Activated gamma-delta T cell (primary cell): ENCODE data around the gene ALKBH8.
A peak's percentile ranks its signal among the peaks of the same experiment; 100 is the strongest.
"Not testable (repeated sequence)": the region's sequence is repeated elsewhere in the genome, so short reads cannot be mapped to it uniquely, and the experiment has no call there.

ENCODE experiments used
- DNase-seq: peaks from one replicate; lab custom pipeline; 2025; lab: John Stamatoyannopoulos, UW

Gene ALKBH8

DNA sequence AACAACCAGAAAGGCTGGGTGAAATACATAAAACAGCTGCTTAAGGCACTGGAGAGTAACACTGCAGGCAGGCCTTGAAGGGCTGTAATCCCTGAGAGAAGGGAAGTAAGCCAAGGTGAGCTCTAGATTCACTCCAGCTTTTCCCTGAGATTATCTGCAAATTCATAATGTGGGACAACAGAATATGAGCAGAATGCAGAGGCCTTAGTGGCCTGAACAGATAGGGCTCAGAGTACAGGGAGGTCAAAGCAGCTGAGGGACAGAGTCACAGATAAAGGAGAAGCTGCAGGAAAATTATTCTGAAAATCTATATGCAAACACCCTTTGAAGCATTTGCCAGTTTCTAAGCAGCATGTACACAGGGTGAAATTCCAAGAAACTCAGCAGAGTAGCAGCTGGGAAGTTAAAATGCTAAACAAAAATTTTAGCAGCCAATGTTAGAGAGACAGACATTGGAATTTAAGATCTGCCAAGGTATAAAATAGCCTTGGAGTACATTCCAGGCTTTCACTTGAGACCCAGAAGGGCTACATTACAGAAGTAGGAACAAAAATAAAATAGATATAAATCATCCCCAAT, 59.8 kb downstream of the ALKBH8 start:
- DNase-seq: no peak

DNA sequence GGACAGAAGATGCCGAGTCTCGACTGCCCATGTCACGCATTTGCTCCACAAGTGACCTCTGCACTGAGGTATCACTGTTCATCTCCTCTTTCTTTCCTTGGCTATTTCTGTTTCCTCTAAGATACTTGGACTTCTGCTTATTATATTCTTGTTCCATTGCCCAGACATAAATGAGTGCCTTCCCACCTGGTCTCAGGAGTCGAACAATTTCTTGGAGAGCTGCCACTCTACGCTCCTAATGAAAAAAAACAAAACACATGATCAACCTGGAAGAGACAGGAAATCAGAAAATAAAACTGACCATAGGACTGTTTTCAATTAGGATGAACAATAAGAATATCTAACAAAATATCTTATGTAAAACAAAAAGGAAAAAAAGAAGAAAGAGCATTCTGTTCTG, 60.6 kb downstream of the ALKBH8 start:
- no peak for DNase-seq

- no peak for DNase-seq
Observed at GRCh38 chr11:107501713-107502112, 63.8 kb downstream of the ALKBH8 start.

DNA sequence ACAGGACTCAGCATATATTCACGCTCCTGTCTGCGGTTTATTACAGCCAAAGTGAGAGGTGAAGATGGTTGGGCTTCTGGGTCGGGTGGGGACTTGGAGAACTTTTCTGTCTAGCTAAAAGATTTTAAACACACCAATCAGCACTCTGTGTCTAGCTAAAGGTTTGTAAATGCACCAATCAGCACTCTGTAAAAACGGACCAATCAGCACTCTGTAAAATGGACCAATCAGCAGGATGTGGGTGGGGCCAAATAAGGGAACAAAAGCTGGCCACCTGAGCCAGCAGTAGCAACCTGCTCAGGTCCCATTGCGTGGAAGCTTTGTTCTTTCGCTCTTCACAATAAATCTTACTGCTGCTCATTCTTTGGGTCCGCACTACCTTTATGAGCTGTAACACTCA, 68.2 kb downstream of the ALKBH8 start:
- DNase-seq: not testable (repeated sequence)

GRCh38 chr11:107496011-107496410, 69.5 kb downstream of the ALKBH8 start:
- DNase-seq: no peak

DNA sequence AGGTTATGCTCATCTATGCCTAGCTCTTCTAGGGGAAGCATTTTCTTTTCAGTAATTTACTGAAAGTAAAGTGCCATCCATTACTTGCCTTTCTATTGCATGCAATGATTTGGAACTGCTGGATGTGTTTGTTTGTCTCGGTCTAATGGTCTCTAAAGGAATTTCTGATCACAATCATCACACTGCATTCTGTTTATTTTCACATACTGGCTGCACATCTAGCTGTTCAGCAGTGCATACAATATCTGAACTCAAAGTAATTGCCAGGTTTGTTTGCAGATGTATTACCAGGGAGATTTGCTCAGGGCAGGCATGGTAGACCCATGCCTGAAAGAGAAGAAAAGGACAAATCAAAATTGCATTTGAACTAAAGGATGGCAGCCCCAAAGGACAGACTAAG, 71.5 kb downstream of the ALKBH8 start:
- no peak for DNase-seq

- DNase-seq: no peak
Observed at GRCh38 chr11:107493117-107493516, 72.4 kb downstream of the ALKBH8 start.

GRCh38 chr11:107490836-107491235, 74.7 kb downstream of the ALKBH8 start:
- DNase-seq: no peak

GRCh38 chr11:107482234-107482633, 83.3 kb downstream of the ALKBH8 start:
- no peak for DNase-seq

DNA sequence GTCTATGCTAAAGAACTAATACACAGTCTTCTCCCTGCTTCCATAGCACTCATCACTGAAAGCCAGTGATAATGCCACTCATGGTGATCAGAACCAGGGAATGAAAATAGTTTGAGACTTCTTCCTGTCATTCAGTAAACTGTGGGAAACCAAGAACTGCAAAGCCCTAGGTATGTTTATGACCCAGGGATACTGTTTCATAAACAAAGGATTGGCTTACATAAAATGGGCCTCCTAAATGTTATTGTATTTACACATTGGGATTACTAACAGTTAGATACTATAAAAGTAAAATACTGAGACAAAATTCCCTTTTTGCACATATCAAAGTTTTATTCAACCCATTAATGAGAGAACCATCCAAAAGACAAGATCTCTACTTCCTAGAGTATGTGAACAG, 86.6 kb downstream of the ALKBH8 start:
- DNase-seq: no peak

DNA sequence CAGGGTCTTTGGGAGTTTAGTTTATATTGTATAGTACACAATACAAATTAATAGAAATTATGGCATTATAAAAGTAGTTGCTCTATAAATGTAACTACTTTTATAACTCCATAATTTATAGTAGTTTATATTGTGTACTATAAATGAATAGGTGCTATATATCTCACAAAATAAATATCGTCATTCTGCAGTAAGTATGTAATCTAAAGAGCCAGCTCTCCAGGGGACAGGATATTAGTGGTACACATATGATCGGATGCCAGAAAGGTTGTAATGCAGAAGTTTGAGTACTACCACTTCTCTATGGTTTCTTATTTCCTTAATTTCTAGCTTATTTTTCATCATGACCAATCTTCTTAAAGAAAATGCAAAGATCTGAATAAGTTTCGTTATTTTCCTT, 87.7 kb downstream of the ALKBH8 start:
- DNase-seq: no peak

DNA sequence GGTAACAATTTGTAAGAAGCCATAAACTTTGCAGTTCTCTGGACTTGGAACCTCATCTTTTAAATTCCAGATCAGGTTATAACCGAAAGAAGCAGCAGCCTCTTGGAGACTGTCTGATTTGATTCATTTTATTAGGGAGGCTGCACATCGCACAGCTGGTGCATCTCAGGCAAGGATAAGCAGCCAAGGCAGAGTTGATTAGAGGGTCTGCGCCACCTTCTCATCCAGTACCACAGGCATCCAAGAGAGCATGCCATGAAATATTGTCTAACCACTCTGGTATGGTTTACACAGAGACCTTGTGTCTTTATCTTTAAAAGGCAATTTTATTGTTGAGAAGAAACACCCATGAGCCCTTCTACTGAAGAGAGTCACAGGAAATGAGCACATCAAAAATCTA, 91.7 kb downstream of the ALKBH8 start:
- no peak for DNase-seq

GRCh38 chr11:107472966-107473365, 92.6 kb downstream of the ALKBH8 start:
- DNase-seq: no peak

DNA sequence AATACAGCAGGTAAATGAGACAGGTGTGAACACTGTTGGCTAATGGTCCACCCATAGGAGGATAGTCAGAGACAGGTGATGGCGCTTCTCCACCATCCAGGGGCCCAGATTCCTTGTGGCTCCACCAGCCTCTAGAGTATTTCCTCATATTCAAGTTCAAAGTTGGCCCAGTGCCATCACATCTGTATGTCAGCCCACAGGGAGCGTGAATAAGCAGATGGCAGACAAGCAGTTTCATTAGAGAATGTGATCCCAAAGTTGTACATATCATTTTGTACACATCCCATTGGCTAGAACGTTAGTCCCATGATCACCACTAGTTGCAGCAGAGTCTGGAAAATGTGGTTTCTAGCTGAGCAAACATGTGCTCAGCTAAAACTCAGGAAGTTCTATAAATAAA, 96.9 kb downstream of the ALKBH8 start:
- no peak for DNase-seq

DNA sequence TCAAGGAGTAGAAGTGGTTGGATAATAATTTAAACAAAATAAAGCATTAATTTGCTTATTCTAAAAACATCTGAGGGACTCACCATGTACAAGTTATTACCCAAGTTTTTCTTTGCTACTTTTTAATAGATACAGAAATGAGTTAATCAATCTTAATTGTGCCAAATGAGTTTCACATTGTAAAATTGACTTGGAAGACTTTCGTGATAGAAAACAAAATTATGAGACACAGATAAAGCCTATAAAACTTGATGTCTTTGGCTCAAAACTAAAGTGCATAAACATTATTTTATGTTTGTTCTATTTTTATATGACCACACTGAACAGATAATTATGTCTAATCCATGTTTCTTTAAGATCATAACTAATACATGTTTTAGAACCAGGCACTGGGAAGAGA, 97.8 kb downstream of the ALKBH8 start:
- no peak for DNase-seq

- not testable (repeated sequence) for DNase-seq
Observed at GRCh38 chr11:107466275-107466866, 99.2 kb downstream of the ALKBH8 start.

- DNase-seq: peak; percentile 22
Observed at GRCh38 chr11:107457558-107458271, 107.8 kb downstream of the ALKBH8 start, which contains the start of gene CWF19L2. Gene CWF19L2 (minus strand): TSS chr11:107457825. CDS start chr11:107457816, 9 bp downstream.

GRCh38 chr11:107457205-107457557, 108.4 kb downstream of the ALKBH8 start:
- DNase-seq: no peak

GRCh38 chr11:107453594-107454286, 111.8 kb downstream of the ALKBH8 start:
- no peak for DNase-seq
